ENCODE results near the gene BICC1. TPM values are rescaled to one million over a fixed set of nuclear protein-coding genes. Genes with fewer than 3 reads are reported as not detected.

BICC1 gene
- total RNA-seq, 1 experiment from 2014 or later = 0.57 TPM

- H3K4me2 ChIP-seq (ENCODE audit: insufficient read depth, insufficient read length, low read length) = no peak overlapping the region
- Mint-ChIP-seq H3K4me3 (no peak overlapping the region), H3K27me3 (ENCODE audit: low read depth) (no peaks in the 10 kb centered on the region; the same call in 1 of the 2 replicates), H3K27ac (no peak overlapping the region; a peak in 1 of 7 replicates), H3K9me3 (peaks cover 3 to 6% of the 10 kb centered on the region in 2 experiments; a peak in 3 of 5 replicates), H3K36me3 (ENCODE audit: insufficient read depth in 1 of 3, low read depth in 3 of 3) (peaks cover 0 to 3% (median 2%) of the 10 kb centered on the region in 3 experiments; a peak in 1 of 7 replicates), H3K4me1 (peaks cover 0 to 4% of the 10 kb centered on the region in 2 experiments; a peak in 1 of 4 replicates)
- H2BK20ac ChIP-seq (ENCODE audit: low read depth, low read length, poor library complexity, severe bottlenecking) = no peak overlapping the region
- no CpG with 5 or more reads among the region's 2 CpGs for WGBS (ENCODE audit: extremely low coverage, insufficient read length, low lambda C conversion rate)
- no peak overlapping the region for H3K18ac ChIP-seq (ENCODE audit: insufficient read length, low read depth, low read length)
- H3K9me3 ChIP-seq (ENCODE audit: control insufficient read depth, low read depth, low read length) = no peaks in the 10 kb centered on the region
- no peak overlapping the region for H2BK12ac ChIP-seq (ENCODE audit: insufficient read length, low read depth, low read length)
- H2BK120ac ChIP-seq (ENCODE audit: low read depth, low read length, poor library complexity, severe bottlenecking) = no peak overlapping the region
- no peaks in the 10 kb centered on the region for H3K79me2 ChIP-seq (ENCODE audit: insufficient read depth, low read length)
- H4K20me1 ChIP-seq (ENCODE audit: control insufficient read depth, insufficient read depth, insufficient read length) = no peaks in the 10 kb centered on the region
- no peak overlapping the region for H2BK5ac ChIP-seq (ENCODE audit: insufficient read length, low read length)
- no peak for TF ChIP-seq CTCF (conservative IDR thresholded peaks at IDR 0.05)
- no peaks in the 10 kb centered on the region for H3K79me1 ChIP-seq (ENCODE audit: insufficient read depth, low read depth, low read length, poor library complexity, severe bottlenecking)
- no peaks in the 10 kb centered on the region for H3K27me3 ChIP-seq (ENCODE audit: insufficient read depth, low read length)
- H2AFZ ChIP-seq (ENCODE audit: low read length) = no peak overlapping the region
- H3K23me2 ChIP-seq (ENCODE audit: insufficient read length, low read depth, low read length, poor library complexity, severe bottlenecking) = no peaks in the 10 kb centered on the region
- H3K9ac ChIP-seq (ENCODE audit: extremely low read depth, insufficient read length, low read length) = no peak overlapping the region
- H4K8ac ChIP-seq (replicated peaks; ENCODE audit: insufficient read length, low read depth, low read length) = no peak overlapping the region
- H3K23ac ChIP-seq (ENCODE audit: insufficient read length, low read depth, low read length) = no peak overlapping the region
- H3T11ph ChIP-seq (ENCODE audit: low read length) = no peak overlapping the region
- no peak overlapping the region for H4K5ac ChIP-seq (ENCODE audit: insufficient read length, low read depth, low read length)
- H4K91ac ChIP-seq (ENCODE audit: insufficient read length, low read depth, low read length) = no peak overlapping the region
- H3K4me1 ChIP-seq (ENCODE audit: insufficient read depth, low read length) = no peaks in the 10 kb centered on the region
- H2AK5ac ChIP-seq (ENCODE audit: insufficient read length, low read length) = no peak overlapping the region
- no peak overlapping the region for H2BK15ac ChIP-seq (ENCODE audit: low read depth, low read length)
- DNase-seq = no peak
- no peak overlapping the region for H3K56ac ChIP-seq (ENCODE audit: insufficient read length, low read depth, low read length)
- H3K4ac ChIP-seq (ENCODE audit: low read depth, low read length) = no peak overlapping the region
- no peak overlapping the region for H3K27ac ChIP-seq (ENCODE audit: insufficient read length, low read depth, low read length)
- H3K14ac ChIP-seq (ENCODE audit: insufficient read depth, low read length) = no peak overlapping the region
Measured at GRCh38 chr10:58585435-58585834, 72.8 kb downstream of the BICC1 start.

All from H9 (cell line).